GM21526 (cell line): Measurements from ENCODE around the gene PARL.
"Not testable (repeated sequence)": the region's sequence is repeated elsewhere in the genome, so short reads cannot be mapped to it uniquely, and the experiment has no call there.

ENCODE experiments used
- ATAC-seq: cut with Tn5 transposase; IDR thresholded peaks from one replicate; pipeline ENCODE4 v1.9.1; 2021; ENCODE audit warnings: moderate library complexity; ENCODE audit not compliant: unreplicated experiment, low FRiP score

PARL gene

DNA sequence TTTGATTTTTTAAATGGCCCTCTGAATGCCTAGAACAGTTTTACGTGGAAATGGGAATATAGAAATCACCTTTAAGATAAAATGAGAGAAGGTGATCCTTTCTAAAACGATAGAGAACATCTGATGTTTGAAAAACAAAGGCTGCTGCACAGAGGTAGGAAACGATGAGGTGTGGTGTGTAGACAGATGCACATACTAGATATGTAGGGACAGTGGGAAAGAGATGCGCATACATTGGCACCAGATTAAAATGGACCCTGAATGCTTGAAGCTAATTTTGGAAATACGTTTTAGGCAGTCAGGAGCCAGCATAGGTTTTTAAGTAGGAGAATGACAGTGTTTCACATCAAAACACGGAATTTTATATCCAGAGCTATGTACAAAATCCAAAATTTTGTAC, 88.3 kb downstream of the PARL start:
- no peak for ATAC-seq

DNA sequence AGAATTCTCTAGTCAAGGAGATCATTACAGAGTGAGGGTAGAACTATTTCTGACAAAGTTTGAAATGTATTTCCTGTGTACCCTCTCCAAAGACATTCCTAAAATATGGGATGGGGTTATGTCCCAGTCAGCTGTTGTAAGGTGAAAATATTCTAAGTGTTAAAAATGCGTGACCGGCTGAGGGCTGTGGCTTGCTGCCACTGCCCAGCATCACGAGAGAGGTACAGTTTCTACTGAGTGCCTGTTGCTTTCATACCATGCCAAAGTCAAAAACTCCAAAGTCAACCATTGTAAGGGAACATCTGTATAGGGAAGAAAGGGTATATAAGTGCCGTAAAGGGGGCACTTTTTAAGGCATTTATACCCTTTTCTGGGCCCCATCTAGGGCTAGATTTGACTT, 90.2 kb downstream of the PARL start:
- ATAC-seq, result no peak

- no peak for ATAC-seq
Measured at GRCh38 chr3:183792976-183793375, 91.7 kb downstream of the PARL start.

DNA sequence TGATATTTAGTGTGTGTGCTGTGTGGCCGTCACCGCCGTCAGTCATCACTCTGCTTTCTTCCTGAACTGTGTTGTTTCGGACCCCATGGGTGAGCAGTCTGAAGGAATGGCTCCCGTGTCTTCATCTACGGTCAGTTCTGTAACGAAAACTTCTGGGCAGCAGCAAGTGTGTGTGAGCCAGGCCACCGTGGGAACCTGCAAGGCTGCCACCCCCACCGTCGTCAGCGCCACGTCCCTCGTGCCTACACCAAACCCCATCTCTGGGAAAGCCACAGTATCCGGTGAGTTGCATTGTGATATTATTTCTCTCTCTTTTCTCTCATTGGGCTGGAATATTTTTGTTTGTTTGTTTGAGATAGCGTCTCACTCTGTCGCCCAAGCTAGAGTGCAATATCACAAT, 94.0 kb downstream of the PARL start:
- no peak for ATAC-seq

GRCh38 chr3:183789826-183790225, 94.9 kb downstream of the PARL start:
- no peak for ATAC-seq

DNA sequence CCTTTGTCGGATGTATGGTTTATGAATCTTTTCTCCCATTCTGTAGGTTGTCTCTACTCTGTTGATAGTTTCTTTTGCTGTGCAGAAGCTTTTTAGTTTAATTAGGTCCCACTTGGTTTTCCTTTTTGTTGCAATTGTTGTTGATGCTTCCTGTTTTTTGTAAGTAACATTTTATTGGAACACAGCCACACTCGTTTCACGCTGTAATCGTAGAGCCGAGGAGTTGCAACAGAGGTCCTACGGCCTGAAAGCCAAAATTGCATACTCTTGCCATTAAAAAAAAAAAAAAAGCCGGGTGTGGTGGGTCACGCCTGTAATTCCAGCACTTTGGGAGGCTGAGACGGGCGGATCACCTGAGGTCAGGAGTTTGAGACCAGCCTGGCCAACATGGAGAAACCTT, 100.2 kb downstream of the PARL start:
- not testable (repeated sequence) for ATAC-seq

GRCh38 chr3:183782576-183783276, 102.0 kb downstream of the PARL start:
- ATAC-seq, result no peak

- no peak for ATAC-seq
Measured at GRCh38 chr3:183781246-183781645, 103.4 kb downstream of the PARL start.

GRCh38 chr3:183779896-183780465, 104.7 kb downstream of the PARL start:
- no peak for ATAC-seq
